Stimulated activated CD8-positive, alpha-beta memory T cell treated with anti-CD3 and anti-CD28 coated beads, Interleukin-12 subunit alpha, Interleukin-12 subunit beta, amount 100 ng/mL, for 24 hours (primary cell): ENCODE results near the gene LPAR1.
"Not testable (repeated sequence)": the region's sequence is repeated elsewhere in the genome, so short reads cannot be mapped to it uniquely, and the experiment has no call there.

Experiments
- DNase-seq: peaks from one replicate; pipeline ENCODE4 v3.0.0-alpha.2; 2020; ENCODE audit errors: extremely low read depth

LPAR1 gene

DNA sequence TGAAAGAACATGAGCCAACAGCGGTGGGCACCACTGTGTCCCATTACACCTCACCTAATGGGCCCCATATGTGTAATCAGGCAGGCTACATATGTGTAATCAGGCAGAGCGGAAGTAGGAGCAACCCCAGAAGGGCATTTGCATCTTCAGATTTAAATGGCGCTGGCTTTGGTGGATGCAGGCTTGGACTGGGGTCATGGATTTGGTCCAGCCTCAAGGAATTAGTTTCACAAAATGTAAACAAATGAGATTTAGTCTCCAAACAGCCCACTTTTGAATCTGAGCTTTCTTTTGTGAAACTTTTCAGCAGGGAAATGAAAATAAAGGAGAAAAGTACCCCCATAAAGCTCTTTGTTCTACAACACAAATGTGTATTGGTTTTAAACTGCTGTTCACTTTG is 161.3 kb downstream of the LPAR1 start:
- no peak for DNase-seq

DNA sequence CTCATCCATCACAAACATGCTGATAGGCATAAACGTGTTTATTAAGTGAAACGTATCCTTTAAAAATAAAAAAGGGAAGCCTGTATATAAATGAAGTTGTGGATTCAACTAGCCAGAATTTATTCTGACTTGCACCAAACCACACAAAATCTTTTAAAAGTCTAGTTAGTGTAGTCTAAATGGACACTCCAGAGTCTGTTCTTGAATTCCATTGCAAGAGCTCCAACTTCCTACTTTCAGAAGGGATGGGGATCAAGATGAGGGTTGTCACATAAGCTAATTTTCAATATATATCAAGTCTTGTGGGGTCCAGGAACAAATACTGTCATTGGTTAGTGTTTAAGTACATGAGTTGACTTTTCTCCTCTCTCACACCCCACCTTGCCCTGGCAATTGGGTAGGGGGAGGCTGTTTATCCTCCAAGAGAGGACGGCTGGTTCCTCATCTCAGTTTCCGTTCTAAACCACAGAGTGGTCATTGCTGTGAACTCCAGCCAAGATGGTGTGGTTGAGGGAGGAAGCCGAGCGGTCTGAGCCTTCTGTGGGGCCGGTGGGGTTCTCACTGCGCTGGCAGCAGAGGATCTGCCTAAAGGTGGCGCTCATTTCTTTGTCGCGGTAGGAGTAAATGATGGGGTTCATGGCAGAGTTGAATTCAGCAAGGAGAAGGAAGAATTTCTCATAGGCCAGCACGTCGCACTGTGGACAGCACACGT is 163.2 kb downstream of the LPAR1 start:
- no peak for DNase-seq

DNA sequence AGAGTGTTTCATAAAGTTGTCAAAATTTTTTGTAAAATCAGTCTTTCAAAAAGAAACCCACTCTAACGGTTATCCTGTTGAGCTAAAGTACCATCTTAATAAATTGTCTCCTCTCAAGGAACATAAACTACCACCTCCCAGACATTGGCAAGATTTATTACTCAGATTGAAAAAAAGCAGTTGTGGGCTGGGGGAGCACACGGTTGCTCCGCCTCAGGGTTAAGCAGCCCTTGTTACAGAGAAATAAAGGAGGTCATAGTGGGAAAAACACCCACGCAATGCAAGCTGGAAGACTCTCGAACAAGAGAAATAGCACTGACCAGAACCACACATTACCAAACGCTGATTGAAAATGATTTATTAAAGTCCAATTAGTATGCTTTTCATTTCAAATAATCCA is 165.3 kb downstream of the LPAR1 start:
- no peak for DNase-seq

DNA sequence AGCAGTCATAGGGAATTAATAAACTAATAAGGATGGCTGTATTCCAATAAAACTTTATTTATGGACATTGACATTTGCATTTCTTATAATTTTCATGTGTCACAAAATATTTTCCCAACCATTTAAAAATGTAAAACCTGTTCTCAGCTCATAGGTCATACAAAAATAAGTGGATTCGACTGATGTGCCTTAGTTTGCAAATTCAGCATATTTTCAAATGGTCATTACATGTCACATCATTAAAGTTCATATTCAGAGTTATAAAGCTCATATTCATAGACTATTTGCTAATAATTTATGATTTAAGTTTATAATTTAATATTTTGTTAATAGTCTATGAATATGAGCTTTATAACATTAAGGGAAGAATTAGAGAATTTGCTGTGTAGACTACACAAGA is 166.5 kb downstream of the LPAR1 start:
- no peak for DNase-seq

DNA sequence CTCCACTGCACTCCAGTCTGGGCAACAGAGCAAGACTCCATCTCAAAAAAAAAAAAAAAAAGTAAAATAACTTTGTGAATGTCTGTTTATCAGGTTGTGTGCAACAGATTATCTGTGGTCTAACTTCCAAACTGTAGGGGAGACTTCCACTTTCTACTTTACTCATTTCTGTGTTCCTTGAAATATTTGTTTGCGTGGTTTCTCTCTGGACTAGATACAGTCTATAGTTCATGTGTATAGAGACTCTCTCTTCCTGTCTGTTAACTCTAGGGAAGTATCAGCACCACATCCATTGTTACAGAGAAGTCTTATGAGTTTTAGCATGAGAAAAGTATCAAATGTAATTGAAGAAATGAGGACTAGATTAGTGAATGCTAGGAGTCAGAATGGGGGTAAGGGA is 168.3 kb downstream of the LPAR1 start:
- no peak for DNase-seq

DNA sequence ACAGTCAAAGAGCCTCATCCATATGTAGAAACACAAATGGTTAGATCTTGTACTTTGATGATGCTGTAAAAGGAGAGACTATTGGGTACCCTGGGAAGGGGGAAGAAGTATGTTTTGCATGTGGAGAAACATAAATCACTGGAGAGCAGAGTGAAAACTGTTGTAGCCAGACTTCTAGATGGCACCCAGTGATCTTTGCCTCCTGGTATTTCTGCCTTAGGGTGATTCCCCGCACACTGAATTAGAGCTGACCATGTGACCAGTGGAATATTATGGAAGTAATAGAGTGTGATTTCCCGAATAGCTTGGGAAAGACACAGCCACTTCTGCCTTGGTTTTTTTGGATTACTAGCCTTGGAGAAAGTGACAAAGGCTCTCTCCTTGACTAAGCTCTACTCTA is 174.3 kb downstream of the LPAR1 start:
- DNase-seq = no peak

DNA sequence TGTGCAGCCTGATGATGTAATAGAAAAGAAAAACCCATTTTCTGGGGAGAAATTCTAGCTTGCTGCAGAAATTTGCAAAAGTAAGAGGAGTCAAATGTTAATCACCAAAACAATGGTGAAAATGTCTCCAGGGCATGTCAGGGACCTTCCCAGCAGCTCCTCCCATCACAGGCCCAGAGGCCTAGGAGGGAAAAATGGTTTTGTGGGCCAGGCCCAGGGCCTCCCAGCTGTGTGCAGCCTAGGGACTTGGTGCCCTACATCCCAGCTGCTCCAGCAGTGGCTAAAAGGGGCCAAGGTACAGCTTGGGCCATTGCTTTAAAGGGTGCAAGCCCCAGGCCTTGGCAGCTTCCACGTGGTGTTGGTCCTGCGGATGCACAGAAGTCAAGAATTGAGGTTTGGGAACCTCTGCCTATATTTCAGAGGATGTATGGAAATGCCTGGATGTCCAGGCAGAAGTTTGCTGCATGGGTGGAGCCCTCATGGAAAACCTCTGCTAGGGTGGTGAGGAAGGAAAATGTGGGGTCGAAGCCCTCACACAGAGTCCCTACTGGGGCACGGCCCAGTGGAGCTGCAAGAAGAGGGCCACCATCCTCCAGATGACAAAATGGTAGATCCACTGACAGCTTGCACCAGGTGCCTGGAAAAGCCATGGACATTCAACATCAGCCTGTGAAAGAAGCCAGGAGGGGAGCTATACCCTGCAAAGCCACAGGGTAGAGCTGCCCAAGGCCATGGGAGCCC is 176.7 kb downstream of the LPAR1 start:
- DNase-seq = not testable (repeated sequence)

DNA sequence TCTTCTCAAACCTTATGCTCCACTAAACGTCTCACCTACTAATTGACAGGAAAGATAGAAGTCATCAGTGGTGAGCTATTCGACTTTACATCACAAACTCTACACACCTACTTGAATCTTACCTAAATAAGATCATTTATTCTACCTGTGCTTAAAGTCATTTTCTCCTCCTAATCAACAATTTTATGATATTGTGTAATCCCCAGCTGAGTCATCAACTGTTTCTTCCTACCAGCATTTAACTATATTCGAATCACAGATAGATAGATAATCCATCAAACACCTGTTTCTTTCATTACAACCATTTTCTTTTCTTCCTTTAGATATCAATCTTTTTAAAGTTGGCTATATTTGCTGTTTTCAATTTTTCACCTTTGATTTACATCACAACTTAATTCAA is 181.5 kb downstream of the LPAR1 start:
- no peak for DNase-seq

DNA sequence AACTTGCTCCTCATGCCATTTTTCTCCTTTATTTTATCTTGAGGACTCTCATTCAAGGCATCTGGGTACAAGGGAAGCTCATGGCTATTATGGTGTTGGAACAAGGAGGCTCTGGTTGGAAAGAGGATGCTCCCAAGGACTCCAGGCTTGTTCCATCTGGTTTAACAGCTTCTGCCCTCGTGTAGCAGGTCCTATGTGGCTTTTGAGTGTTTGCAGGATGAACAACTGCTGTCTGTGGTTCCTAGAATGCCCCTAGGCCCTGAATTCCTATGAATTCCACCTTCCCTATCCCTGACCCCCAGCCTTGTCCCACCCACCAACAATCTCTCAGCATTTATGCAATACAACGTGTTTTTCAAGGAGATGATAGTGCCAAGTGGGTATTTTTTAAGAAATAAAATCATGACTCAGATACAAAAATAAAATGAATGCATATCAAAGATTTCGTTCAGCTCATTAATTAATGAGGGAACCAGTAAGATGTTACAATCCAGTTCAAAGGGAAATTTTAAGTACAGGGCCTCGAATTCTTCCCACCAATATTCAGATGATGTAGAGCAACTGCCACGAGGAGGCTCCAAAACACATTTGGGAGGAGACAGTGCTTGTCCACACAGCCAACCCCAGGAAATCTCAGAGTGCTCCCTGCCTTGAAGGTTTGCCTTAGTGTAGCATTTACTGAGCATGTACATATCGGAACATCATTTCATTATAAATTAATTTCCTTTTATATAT is 187.7 kb downstream of the LPAR1 start:
- DNase-seq = no peak

DNA sequence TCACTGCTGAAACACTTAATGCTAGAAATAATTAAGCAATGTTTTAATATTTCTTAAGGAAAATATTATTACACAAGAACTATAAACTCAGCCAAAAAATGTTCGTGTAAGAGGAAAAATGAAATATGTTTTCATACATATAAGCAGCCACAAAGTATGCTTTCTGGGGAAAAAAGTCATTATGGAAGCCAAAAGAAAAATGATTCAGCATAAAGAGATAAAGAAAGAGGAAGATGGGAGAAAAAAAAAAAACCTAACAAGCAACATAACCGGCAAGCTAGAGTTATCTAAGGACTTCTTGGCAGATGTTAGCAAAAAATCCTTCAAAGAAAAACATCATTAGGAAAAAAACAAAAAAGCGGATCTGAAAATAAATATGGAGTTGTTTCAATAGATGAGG is 190.6 kb downstream of the LPAR1 start:
- DNase-seq = no peak

DNA sequence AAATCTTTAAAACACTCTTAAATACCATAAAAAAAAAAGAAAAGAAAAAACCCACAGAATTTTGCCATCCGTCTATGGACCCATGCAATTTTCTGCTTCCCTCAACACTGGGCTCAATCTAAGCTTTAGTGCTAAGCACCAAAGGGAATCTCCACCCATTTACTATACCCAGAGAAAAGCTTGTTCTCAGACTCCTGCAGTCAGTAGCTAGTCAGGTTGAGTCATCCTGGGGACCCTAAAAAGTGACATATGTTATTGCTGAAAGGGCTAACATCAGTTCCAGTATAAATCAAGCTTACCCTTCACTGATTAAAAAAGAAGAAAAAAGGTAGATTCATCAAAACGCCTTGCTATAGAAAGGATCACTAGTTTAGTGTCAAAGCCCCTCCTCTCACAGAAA is 192.1 kb downstream of the LPAR1 start:
- DNase-seq = no peak

DNA sequence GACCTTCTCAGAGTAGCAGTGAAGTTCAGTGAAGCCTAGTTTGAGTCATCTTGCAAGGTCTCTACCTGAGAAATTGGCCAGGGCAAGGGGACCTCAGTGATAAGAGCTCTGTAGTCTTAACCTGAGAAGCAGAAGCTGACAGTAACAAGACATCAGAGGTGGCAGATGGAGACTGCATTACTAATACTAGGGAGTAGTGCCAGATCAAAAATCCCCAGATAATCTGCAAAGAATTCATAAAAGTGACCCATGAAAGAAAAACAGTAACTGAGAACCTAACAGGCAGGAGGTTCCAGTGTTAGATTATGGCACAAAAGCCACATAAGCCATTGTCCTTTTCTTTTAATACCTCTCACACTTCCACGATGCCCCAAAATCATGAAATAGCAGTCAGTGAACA is 194.1 kb downstream of the LPAR1 start:
- no peak for DNase-seq

DNA sequence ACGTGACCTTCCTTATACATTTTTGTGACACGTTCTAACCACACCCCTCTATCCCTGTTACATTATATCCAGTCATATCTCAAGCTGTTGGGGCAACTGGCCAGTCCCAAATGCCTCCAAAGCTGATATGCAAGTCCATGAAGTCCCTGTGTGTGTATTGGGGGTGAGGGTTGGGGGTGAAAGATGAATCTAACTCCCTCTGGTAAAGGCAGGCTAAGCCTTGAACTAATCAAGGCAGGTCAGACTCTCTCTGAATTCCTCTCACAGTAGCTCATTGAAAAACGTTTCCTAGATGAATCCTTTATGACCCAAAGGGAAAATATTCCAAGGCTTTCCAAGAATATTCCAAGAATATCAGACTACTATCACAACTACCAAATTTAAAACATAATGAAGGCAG is 195.3 kb downstream of the LPAR1 start:
- no peak for DNase-seq

DNA sequence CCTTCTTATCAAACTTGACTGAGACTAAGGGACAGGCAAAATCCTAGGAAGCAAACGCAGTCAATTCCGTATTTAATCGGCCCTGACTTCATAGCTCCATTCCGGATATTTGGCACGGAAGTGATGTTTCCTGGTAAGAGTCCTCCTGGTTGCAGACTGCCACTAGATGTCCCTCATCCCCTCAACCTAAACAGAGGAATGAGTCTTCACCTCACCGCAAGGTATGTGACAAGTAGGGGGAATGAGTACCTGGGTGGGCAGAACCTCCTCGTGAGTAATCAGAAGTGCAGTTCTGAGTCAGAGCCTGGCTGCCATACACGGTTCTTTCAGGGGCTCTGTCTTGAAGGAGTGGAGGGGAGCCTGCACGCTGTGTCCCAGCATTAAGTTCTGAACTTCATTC is 196.1 kb downstream of the LPAR1 start:
- DNase-seq = no peak

DNA sequence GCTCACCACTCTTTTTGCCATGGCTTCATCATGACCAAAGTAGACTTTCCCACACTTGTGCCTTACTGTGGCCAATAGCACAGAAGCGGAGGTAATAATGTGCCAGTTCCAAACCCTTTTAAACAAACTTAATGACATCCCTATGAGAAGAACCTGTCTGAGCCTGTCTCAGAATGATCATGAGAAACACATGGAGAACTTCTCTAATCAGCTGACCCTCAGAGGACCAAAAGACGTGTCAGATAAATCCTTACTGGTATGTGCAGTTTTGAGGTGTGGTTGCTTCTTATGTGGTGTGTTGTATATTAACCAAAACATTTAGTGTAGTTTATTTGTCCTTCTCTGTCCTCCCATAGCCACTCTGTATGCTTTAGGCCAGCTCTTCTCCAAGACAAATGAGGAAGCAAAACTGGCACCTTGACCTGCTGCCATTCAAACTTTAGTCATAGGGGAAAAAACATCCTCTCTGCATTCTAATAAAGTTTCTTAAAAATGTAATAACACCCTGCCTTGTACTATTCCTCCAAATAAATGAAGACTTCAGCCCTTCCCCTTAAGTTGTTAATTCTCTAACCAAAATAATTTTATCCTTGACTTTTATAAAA is 200.8 kb downstream of the LPAR1 start:
- DNase-seq = no peak

DNA sequence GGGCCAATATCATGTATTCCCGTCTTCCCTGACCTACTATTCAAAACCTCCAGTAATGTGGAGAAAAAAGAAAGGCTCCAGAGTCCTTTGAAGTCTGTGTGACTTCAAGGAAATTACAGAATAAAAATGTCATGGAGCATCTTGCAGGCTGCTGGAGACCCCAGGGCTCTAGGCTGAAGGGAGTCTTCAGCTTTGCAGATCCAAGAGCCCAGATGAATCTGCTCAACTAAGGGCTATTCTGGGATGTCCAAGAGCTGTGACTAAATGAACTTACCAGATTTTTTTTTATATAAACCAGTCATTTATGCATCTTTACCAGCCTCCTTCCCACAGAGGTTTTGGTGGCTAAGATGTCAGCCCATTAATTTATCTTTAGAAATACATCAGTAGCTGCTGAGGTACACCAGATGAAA is 202.4 kb downstream of the LPAR1 start:
- DNase-seq = no peak

DNA sequence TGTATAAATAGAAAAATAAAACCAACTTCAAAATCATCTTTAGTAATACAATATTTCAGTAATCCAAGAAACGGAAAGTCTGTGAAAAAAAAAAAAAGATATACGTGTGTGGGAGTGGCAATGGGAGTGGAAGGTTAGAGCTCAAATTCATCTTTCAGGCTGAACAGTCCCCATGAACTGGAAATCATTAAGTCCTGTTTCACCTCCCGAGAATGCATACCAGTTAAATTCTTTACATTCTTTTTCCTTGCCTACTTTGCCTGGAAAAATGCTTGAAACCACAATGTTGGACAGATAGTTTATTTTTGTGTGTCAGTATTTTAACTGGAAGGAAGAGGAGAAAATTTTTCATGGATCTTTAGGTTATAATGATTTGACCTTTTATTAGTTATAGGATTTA is 202.9 kb downstream of the LPAR1 start:
- DNase-seq = no peak

DNA sequence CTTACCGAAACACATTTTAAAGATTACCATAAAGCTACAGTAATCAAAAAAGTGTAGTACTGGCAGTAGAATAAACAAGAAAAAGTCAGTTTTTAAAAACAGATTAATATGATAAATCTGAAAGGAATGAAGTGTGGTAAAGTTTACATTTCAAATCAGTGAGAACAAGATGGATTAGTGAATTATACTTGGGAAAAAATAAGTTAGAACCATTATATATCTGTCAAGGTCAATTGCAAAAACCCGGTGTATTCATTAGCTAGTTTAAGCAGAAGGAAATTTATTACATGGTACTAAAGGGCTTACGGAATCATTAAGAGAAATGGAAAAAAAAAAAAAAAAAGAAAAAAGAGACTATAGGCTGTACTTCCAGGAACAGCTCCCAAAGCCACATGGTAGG is 205.3 kb downstream of the LPAR1 start:
- DNase-seq = no peak

DNA sequence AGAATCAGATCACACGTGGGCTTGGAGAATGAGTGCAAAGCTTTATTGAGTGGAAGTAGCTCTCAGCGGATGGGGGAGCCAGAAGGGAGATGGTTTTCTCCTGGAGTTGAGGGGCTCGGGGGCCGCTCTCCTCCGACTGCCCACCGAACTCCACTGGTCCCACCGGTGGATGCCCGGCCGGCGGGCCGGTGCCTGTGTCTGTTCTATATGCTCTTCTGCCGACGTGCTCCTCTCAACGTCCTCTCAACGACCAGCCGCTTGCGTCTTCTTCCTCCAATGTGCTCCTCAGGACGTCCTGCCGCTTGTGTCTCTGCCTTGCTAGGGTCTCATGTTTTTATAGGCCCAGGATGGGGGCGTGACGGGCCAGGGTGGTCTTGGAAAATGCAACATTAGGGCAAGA is 207.8 kb downstream of the LPAR1 start:
- no peak for DNase-seq

DNA sequence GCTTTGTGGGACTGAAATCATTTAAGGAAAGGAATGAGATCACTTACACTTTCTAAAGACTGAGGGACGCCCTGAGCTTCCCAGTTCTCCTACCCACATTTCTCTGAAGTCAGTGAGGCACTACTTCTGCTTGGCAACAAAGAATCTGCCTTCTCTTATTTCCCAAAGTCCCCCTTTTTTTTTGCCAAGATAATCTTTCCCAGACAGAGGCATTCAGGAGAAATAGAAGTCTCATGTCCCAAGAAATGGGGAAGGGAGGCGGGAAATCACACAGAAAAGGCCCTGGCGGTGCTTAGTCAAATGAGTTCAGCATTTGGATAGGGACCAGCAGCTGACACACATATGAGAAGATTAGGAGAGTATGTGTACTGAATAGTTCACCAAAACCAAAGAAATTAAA is 210.0 kb downstream of the LPAR1 start:
- DNase-seq = no peak

DNA sequence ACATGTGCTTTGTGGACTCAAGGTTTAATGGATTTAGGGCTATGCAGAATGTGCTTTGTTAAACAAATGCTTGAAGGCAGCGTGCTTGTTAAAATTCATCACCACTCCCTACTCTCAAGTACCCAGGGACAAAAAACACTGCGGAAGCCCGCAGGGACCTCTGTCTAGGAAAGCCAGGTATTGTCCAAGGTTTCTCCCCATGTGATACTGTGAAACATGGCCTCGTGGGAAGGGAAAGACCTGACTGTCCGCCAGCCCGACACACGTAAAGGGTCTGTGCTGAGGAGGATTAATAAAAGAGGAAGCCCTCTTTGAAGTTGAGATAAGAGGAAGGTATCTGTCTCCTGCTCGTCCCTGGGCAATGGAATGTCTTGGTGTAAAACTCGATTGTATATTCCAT is 211.9 kb downstream of the LPAR1 start:
- DNase-seq = not testable (repeated sequence)

DNA sequence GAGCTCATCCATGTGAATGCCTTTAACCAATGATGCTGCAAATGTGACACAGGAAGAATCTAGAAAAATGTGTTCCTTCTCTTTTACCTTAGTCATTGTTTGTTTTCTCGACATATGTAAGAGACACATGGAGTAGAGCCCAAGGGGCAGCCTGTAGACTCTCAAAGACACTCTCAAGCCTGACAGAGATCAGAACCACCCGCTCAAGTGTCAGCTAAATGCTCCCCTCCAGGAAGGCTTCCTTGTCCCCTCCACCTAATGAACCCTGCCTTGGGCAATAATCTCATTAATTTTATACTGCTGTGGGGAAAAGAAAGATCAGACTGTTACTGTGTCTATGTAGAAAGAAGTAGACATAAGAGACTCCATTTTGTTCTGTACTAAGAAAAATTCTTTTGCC is 212.3 kb downstream of the LPAR1 start:
- DNase-seq = no peak

DNA sequence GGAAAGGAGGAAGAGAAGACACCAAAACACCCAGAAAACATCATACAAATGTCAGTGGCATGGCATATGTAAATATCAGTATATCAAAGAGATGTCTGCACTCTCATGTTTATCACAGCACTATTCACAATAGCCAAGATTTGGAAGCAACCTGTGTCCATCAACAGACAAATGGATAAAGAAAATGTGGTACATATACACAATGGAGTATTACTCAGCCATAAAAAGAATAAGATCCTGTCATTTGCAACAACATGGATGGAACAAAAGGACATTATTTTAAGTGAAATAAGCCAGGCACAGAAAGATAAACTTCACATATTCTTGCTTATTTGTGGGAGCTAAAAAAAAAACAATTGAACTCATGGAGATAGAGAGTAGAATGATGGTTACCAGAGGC is 213.1 kb downstream of the LPAR1 start:
- DNase-seq = not testable (repeated sequence)
